Right kidney (tissue), 1 donor: ENCODE data around the gene KLKB1.
"Not testable (repeated sequence)": the region's sequence is repeated elsewhere in the genome, so short reads cannot be mapped to it uniquely, and the experiment has no call there.

Experiments
- DNase-seq: peaks from one replicate; pipeline ENCODE4 v3.0.0-alpha.2; 2016

KLKB1 gene

DNA sequence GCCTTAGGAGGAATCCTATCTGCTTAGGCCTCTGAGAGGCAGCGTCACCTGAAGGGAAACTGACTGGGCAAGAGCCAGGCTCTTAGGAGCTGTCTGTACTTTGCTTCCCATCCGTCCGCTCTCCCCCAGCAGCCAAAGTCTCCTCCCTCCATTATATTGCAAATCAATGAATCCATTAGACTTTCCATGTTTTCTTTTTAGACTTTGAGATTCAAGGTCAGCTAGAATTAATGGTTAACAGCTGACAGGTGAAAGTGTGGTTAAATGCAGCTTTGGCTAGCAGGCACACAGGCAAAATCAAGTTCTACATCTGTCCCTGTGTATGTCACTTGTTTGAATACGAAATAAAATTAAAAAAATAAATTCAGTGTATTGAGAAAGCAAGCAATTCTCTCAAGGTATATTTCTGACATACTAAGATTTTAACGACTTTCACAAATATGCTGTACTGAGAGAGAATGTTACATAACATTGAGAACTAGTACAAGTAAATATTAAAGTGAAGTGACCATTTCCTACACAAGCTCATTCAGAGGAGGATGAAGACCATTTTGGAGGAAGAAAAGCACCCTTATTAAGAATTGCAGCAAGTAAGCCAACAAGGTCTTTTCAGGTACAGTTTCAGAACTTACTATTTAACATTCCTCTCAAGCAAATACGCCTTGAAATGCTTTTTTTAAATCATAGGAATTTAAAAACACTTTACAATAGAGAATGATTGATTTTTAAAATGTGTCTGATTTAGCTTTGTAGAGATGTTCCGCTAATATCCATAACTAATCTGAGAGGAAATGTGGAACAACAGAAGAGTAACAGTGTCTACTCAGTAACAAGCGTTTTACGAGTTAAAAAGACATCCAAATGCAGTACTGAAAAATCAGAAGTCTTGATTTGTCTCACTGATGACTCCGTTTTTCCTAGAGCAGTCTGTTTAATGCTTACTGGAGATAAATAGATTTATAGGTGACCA, 38.7 kb downstream of the KLKB1 start, which contains the start of gene F11:
Gene F11, plus strand, starts transcription at position 507 of the 970 bp plus-strand sequence. CDS start 948 bp downstream, outside the sequence.
- DNase-seq: peak; percentile 11

DNA sequence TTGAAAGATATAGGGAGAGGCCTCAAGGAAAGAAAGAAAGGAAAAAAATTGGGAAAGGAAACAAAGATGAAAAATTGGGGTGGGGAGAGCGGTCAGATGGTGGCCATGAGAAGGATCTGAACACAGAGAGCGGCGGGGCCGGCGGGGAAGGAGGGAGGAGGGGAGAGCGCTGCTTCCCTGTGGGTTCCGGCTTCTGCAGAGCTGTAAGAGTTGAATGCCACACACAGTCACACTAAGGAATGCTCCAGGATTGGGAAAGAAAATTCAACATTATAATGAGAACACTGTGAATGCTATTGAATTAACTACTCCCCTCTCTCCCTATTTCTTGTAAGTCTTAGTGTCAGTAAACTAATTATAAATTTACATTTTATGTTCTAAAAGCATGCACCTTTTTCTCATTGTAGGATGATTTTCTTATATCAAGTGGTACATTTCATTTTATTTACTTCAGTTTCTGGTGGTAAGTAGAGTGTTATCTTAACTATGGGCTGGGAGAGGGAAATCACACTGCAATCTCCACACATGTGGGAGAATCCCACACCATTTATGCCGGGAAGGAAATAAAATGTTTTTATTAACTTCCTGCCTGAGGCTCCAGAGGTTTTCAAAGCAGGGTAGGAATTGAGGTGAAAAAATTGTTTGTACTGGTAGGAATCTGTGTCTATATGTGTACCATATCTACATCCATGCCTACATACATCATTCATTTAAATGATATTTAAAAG, 39.6 kb downstream of the KLKB1 start:
- peak; percentile 18 for DNase-seq

DNA sequence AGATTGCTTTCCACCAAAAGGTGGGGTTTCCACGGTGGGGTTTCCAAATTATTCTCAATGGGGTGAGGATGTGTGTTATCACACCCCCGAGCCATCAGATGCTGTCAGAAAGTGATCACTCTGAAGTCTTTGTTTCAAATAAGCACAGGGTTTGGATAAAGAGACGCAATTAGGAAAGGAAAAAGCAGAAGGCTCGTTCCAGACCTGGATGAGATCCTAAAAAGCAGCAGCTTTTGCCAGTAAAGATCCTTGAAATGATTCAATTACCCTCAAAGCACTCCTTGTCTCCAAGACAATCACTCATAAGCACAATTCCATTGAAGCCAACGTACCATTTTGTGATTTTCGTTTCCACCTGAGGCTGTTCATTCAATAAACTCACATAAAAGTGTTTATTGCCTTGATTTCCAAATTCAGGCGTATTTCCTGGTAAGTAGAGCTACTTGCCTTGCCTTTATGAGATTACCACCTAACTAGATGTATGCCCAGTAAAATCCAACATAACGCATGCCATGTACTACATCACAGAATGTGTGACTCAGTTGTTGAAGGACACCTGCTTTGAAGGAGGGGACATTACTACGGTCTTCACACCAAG, 43.9 kb downstream of the KLKB1 start:
- no peak for DNase-seq

DNA sequence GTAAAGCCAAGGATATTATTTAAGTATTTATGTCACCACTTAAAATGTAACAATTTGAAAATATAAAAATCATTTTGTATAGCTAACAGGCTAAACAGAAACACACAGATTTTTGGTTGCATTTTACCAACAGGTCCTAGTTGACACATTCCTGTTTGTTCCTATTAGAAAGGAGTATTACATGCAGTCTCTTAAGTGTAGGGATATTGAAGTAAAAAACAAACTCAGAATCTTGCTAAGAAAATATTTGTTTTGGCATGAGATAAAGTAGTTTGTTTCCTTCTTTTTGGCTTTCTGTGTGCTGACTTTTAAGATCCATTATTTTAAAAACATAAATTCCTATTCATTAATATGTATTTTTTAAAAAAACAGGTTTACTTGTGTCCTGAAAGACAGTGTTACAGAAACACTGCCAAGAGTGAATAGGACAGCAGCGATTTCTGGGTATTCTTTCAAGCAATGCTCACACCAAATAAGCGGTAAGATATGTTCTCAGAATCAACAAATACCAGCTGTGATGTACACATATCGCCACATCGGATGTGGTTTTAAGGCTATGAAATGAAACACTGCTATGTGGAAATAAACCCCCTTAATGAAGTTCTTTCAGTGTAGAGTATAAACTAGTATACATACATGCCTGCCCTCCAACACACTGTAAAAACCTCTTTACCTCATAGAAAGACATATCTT, 45.5 kb downstream of the KLKB1 start:
- DNase-seq: no peak

DNA sequence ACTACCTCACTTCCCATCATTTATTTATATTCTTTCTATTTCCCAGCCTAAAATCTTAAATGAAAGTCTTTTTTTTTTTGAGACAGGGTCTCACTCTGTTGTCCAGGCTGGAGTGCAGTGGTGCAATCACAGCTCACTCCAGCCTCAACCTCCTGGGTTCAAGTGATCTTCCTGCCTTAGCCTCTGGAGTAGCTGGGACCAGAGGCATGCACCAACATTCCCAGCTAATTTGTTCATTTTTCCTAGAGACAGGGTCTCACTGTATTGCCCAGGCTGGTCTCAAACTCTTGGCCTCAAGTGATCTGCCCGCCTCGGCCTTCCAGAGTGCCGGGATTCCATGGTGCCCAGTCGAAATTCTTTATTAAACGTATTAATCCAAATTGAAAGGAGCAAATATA, 46.1 kb downstream of the KLKB1 start:
- DNase-seq: not testable (repeated sequence)

DNA sequence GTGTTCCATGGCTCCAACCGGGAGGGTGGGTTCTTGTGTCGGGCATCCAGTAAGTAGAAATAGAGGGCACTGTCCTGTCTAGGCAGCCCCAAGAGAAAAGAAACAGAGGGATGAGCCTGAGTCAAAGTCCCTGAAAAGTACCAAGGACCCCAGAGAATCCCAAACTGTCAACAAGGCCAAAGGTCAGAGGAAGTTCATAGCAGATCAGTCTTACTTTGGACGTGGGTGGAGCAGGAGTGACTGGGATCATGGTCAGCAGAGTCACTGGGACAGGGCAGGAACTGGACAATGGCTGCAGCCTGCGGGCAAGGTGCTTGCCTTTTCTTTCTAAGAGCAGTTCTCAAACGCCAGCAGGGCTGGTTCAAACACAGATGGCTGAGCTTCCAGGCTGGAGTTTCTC, 56.0 kb downstream of the KLKB1 start:
- no peak for DNase-seq

DNA sequence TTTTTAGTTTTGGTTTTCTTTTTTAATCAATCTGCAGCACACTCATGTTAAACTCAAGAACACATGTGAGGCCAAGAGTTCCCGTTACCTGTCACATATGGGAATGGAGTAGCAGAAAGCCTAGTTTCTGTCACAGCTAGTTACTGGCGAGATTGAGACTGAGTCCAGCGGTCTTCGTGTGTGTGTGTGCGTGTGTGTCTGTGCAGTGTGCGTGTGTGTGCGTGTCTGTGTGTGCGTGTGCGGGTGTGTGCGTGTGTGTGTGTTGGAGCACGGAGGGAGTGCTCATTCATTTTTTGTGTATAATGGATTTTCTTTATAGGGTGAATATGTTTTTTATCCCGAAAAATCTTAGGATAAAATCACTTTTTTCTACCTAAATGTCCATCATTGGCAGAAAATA, 57.8 kb downstream of the KLKB1 start:
- no peak for DNase-seq

DNA sequence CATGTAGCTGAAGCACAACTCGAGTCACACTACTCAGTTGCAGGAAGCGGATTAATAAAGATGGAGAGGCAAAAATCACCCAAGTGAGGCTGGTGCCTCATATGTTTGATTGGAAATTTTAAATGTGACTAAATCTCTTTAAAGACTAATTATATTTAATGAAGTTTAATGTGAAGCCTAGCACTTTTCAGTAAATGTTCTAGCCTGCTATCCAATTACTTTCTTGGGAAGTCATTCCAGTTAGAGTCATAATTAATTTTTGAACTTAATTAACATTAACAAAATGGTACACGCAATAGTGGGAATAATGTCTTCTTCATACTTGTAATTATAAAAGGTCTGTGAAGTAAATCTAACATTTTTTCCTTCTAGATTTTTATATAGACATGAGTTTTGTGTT, 59.3 kb downstream of the KLKB1 start:
- no peak for DNase-seq

DNA sequence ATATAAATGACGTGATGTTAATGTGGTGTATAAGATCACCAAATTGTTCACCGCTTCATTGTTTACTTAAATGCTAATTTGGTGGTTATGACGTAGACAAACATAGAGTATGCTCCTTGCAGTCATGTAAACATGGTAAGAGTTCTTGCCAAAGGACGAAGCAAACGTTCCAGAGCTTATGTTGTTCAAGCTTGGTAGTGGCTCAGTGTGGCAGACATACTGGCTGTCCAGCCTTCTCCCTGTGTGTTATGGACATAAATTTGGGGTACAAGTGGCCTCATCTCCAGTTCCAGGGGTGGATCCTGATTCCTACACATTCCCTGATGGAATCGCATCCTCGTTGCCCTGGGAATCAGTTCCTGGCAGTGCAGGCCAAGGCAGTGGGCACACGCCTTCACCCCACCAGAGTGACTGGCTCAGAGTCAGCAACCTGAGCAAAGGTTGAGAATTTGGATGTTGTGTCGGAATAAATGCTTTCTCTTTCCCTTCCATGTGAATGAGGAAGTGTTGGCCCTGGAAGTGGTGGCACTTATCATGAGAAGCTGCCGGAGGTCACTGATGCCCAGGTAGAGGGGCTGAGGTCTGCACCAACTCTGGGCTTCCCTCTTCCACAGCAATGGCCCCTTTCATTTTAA, 64.1 kb downstream of the KLKB1 start:
- DNase-seq: no peak

DNA sequence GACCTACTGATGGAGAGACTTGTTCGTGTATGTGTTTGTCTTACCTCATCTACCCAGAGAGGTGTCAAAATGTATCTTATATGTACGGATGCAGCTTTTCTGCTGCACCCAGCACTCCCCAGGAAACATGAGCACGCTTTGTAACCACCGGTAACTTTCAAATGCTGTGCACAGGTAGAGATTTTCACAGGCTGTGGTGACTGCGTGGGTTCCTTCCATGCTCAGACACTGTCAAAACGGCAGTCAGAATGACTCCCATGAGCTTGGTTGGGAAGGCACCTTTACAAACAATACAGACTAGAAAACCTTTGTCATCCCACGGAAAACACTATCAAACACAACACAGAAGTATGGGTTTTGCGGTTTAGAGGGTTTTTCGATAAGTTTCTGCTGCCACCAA, 66.9 kb downstream of the KLKB1 start:
- DNase-seq: no peak

DNA sequence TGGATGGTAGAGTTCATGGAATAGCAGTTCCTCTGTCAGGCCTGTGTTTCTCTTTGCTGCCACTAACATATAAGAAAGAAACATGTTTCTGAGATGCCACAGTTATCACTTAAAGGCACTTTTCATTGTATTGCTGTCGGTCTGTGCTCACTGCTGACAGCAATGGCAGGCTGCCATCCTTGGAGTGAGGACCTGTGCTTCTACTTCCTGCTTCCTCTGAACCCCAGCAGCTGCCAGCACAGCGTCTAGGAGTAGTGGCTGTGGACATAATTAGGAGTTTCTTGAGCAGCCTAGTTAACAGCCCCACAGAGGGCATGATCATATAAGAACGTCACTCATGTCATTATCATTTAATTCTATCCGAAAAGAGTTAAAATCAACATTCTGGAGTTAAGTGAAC, 69.2 kb downstream of the KLKB1 start:
- no peak for DNase-seq

DNA sequence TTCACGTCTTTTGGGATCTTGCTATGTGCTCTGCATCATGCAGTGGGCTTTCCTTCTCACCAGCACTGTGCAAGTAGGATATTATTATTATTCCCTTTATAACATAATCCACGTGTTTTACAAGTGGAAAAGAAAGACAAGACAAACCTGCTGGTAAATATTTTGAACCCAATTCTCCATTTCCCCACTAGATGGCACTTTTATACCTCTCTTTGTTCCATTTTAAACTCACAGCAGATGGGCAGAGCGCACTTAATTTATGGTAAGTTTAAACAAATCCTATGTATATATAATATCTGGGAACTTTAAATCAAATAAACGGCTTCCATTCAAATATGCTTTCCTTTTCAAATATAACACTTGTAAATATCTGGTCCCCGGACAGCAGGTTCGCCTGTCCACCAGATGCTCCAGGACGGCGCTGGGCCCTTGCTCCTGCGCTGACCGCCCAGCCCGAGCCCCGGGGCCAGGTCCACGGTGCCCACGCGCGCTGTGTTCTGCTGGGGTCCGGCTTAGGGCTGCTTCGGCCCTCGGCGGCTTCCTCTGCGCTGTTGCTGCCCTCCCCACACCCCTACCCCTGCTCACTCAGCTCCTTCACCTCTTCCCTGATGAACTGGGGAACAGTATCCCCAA, 69.8 kb downstream of the KLKB1 start:
- peak; percentile 31 for DNase-seq

DNA sequence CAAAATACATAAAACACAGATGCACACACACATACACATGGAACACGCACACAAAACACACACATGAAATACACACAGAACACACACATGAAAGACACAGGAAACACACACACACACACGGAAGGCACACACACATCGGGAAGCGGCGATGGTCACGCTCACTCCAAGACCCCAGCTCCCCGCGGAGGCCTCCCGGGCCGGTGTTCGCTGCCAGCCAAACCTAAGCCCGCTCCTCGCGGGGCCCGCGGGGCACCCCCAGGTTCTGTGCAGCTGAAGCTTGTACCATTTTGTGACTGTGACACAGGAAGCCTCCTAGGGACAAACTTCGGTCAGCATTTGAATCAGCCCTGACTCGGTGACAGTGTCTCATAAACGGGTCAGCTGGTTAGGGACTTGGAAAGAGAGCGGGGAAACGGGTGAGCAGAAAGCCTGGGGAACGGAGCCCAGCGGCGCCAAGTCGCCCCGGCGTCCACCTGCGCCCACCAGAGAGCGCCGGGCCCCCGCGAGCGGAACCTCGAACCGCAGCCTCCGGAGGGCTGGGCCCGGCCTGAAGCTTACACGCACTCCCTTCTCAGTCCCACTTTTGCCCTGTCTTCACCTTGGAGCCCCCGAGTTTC, 70.8 kb downstream of the KLKB1 start:
- DNase-seq: peak; percentile 40

DNA sequence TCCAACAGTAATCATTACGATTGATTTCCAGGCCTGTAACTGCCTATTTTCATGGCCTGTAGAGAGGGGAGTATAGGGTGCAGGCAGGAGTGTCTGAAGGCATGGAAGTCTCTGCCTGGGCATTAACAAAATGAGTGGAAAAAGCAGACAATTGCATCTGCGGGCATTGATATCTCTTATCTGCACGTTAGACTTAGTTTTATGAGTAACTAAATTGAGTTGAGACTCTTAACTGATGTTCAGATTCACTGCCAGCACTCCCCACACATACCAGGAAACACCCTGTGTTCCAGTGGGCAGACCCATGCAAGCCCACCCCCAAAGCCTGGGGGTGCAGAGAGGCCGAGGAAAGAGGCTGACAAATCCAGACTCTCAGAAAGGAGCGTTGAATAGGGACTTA, 72.0 kb downstream of the KLKB1 start:
- no peak for DNase-seq

DNA sequence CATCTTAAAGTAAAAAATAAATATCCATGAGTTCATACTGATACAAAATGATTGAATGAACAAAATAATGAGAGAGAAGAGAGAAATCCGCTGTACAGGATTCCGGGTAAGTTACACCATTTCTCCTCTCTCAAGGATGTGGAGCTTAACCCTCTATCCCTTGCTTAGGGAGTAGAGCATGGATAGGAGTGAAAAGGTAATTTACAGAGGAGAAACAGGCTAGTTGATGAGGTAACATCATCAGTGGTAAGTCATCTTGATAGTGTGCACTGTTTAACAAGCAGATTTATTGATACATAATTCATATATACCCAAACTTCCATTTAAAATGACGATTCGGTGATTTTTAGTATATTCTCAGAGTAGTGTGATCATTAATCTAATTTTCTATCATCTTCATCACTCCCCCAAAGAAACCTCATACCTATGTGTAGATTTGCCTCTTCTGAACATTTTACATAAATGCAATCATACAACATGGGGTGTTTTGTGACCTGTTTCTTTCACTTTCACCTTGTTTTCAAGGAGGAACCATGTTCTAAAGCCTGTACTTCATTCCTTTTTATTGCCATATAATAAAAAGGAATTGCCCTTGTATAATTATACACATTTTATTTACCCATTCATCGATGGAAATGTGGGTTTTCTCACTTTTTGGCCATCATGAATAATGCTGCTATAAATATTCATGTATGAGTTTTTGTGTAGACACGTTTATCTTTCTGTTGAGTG, 73.5 kb downstream of the KLKB1 start:
- no peak for DNase-seq

DNA sequence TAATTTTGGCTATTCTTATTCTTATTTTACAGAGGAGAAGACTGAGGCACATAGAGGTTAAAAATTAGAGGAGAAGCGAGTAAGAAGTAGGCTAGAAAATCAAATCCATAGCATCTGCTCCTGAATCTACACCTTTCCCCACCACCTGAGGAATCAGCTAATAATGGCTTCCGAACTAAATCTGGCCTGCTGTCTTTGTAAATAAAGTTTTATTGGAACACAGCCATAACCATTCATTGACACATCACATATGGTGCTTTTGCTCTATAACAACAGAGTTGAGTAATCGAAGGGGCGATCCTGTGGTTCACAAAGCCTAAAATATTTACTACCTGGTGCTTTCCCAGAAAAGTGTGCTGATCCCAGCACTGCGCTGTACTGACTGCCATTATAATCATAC, 76.9 kb downstream of the KLKB1 start:
- no peak for DNase-seq

DNA sequence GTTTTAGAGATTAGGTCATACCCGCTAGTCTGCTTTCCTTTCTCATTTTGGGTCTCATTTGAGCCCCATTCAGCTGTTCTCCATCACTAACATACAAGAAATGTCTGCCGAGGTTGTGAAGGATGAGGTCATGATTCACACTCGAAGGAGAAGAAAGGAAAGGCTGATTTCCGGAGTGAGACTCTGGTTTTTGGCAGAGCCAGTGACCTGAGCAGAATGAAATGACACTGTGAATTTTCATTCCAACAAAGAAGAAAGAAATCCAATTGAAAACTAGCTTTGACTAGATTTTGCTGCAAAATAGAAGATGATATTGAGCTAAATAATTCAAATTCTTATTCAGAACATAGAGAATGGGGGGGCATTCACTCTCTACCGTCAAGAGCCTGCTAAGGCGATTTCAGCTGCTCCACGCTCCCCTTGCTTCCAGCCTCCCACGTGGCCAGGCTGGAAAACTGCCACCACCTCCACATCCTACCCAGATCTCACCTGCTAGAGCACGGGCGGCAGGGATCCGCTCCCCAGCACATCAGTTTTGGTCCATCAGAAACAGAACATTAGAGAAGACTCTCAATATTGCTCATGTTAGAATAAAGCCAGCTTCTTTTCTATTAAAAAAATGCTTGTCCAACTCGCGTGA, 77.7 kb downstream of the KLKB1 start:
- DNase-seq: no peak

DNA sequence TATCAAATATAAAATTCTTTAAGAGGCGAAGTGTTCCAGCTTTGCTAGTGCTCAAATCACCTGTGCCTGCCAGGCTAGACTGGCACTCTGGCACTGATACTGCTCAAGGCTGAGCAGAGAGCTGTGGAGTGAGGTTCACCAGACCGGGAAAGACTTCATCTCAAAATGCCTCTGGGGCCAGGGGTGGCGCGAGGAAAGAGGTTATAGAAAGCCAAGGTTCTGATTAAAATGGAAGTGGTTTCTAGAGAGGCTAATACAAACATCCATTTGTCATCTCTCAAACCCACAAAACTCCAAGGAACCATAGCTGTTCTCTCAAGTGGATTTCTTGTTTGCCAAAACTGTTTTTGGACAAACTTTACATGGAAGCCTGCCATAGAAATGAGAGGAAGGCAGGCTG, 80.2 kb downstream of the KLKB1 start:
- DNase-seq: no peak

DNA sequence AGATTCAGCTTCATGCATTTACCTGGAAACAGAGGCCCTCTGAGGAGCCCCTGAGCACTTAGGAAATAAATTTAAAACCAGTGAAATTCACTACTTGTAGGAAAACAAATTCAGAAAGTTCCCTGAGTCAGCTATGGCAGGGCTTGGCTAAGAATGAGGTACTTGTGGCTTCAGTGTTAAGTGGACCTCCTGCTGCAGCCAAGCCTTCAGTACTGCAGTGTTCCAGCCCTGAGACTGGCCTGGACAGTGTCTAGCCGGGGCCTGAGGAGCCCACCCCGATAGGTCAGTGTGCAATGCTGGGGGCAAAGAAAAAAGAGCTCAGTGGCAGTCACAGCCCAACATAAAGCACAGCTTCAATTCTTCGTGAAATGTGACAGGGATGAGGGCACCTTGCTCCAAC, 80.6 kb downstream of the KLKB1 start:
- DNase-seq: no peak
